ENCODE measurements around the gene LRRC61. TPM values are rescaled to one million over a fixed set of nuclear protein-coding genes. Genes with fewer than 3 reads are reported as not detected.

LRRC61 gene
- total RNA-seq, 1 donor from 2014 or later, result 10.2 TPM

DNA sequence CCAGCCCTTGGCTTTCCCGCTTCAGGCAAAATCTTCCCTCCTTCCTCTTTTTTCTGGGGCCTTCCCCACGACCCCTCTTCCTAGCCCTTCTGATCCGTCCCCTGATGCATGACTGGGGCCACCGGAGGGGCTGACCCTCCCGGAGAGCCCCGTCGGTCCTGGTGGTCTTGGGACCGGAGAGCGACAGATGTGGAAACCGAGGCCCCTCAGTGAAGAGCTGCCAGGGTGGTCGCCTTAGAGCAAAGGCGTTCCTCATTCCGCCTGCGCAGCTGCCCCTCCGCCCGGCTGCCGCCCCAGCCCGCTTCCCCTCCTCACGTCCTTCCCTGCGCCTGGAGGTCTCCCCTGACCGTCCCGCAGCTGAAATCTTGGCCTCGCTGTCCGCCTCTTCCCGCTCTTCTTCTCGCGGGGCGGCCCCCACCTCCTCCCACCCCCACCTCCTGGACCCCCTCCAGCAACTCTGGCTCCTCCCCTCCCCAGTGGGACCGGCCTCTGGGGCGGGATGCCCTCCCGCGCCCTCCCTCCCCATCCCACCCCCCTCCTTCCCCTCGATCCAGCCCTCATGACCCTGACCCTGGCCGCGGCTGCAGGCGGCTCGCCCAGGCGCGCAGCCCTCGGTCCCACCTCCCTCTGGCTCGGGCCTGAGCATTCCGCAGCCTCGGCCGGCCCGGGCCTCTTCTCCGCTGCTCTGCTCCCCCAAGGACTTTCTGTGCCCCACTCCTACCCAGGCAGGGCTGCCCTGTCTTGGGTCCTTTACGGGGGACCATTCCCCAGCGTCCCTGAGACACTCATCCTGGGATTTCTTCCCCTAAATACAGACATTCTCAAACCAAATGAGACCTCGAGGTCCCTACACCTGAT is 18.3 kb downstream of the LRRC61 start, which contains the start of gene RARRES2:
TSS of gene RARRES2 (minus strand) at position 367 of the 858 bp plus-strand sequence. CDS start 1,020 bp downstream, outside the sequence.
- H3K9me3 ChIP-seq, result no peaks in the 10 kb centered on the region
- peak within 1 kb of the TSS; percentile 58 for H3K4me3 ChIP-seq
- peak within 1 kb of the TSS; percentile 85 for H3K27ac ChIP-seq
- intact Hi-C loops (cut with DNase I), result no loop called here
- DNase-seq (peak; percentile 73), ATAC-seq (peak; percentile 72)
- peaks cover 18% of the 10 kb centered on the region for H3K27me3 ChIP-seq
- TF ChIP-seq CTCF (IDR thresholded peaks at IDR 0.05), result no peak
- H3K36me3 ChIP-seq, result peaks cover 4% of the 10 kb centered on the region
- H3K4me1 ChIP-seq, result peaks cover 7% of the 10 kb centered on the region

GRCh38 chr7:150342121-150342408 is 18.9 kb downstream of the LRRC61 start:
- peaks cover 4% of the 10 kb centered on the region for H3K36me3 ChIP-seq
- peak; percentile 41 for DNase-seq
- peak overlapping the region; percentile 11 for H3K27ac ChIP-seq
- no peak overlapping the region for H3K4me3 ChIP-seq
- H3K4me1 ChIP-seq, result peaks cover 7% of the 10 kb centered on the region
- no peak for ATAC-seq
- no peak for TF ChIP-seq CTCF (IDR thresholded peaks at IDR 0.05)
- H3K9me3 ChIP-seq, result no peaks in the 10 kb centered on the region
- intact Hi-C loops (cut with DNase I), result no loop called here
- peaks cover 18% of the 10 kb centered on the region for H3K27me3 ChIP-seq

DNA sequence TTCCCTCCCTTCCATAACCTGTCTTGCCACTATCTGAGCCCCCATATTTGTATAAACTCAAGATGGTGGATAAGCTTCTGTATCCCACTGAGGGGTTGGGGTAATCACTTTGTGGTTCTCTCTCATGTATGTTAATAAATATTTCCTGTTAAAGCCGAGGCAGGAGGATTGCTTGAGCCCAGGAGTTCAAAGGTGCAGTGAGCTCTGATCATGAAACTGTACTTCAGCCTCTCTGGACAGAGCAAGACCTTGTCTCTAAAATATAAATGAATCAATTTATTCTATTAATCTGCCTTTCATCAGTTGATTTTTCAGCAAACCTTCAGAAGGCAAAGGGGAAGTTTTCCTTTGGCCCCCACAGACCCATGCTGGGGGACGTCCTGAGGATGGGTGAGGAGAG is 20.1 kb downstream of the LRRC61 start:
- H3K36me3 ChIP-seq, result no peaks in the 10 kb centered on the region
- intact Hi-C loops (cut with DNase I), result no loop called here
- ATAC-seq (no peak), DNase-seq (peak; percentile 12)
- H3K27ac ChIP-seq, result no peak overlapping the region
- TF ChIP-seq CTCF (IDR thresholded peaks at IDR 0.05), result no peak
- no peaks in the 10 kb centered on the region for H3K9me3 ChIP-seq
- H3K4me1 ChIP-seq, result peaks cover 7% of the 10 kb centered on the region
- peaks cover 18% of the 10 kb centered on the region for H3K27me3 ChIP-seq
- H3K4me3 ChIP-seq, result no peak overlapping the region

DNA sequence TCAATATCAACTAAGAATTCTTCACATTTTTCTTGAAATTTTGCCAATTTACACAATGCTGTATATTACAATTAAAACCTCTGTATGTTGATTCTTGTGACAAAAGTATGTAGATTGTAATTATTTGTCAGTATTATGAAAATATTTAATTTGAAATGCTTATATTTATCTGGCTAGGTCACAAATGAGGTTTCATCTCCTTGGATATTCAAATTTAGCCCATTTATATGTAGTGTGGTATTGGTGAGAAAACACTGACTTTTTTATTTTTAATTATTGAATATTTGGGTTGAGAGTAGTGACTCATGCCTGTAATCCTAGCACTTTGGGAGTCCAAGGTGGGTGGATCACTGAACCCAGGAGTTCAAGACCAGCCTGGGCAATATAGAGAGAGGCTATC is 21.1 kb downstream of the LRRC61 start:
- no peaks in the 10 kb centered on the region for H3K9me3 ChIP-seq
- no peaks in the 10 kb centered on the region for H3K36me3 ChIP-seq
- H3K4me1 ChIP-seq, result peaks cover 7% of the 10 kb centered on the region
- TF ChIP-seq CTCF (IDR thresholded peaks at IDR 0.05), result no peak
- DNase-seq (no peak), ATAC-seq (no peak)
- peaks cover 18% of the 10 kb centered on the region for H3K27me3 ChIP-seq
- no peak overlapping the region for H3K27ac ChIP-seq
- H3K4me3 ChIP-seq, result no peak overlapping the region
- intact Hi-C loops (cut with DNase I), result no loop called here

GRCh38 chr7:150345012-150345411 is 21.9 kb downstream of the LRRC61 start:
- Histone ChIP-seq H3K9me3 (no peaks in the 10 kb centered on the region), H3K27me3 (peaks cover 18% of the 10 kb centered on the region), H3K4me3 (no peak overlapping the region), H3K27ac (no peak overlapping the region), H3K4me1 (peaks cover 5% of the 10 kb centered on the region), H3K36me3 (no peaks in the 10 kb centered on the region)
- DNase-seq (no peak), ATAC-seq (no peak)
- no peak for TF ChIP-seq CTCF (IDR thresholded peaks at IDR 0.05)
- intact Hi-C loops (cut with DNase I), result no loop called here
